Thyroid gland (tissue), 4 donors: Measurements from ENCODE around the gene ASZ1. TPM values are rescaled to one million over a fixed set of nuclear protein-coding genes. Genes with fewer than 3 reads are reported as not detected.
A peak's percentile ranks its signal among the peaks of the same experiment; 100 is the strongest.

Experiments
- DNase-seq, 2 donors: peaks; one replicate each; pipeline ENCODE4 v3.0.0-alpha.2; 2019
- H3K27ac ChIP-seq, 3 donors: fragments of 200-600 bp; sonication (generic); 1 replicate in 2 of 3; 2 replicates in 1 of 3; pipeline ENCODE4 v1.5.1; 2016 to 2019; ENCODE audit warnings: mild to moderate bottlenecking in 1 of 3, moderate library complexity in 1 of 3
- H3K27me3 ChIP-seq: fragments of 200-600 bp; sonication (generic); one replicate; pipeline ENCODE4 v1.5.1; 2019
- H3K36me3 ChIP-seq, 2 donors: fragments of 200-600 bp; sonication (generic); one replicate each; pipeline ENCODE4 v1.5.1; 2016 to 2019
- H3K4me1 ChIP-seq, 2 donors: fragments of 200-600 bp; sonication (generic); one replicate each; pipeline ENCODE4 v1.5.1; 2017 to 2019
- H3K4me3 ChIP-seq, 3 donors: fragments of 200-600 bp; sonication (generic); replicated peaks in 1 of 3; 1 replicate in 2 of 3; 2 replicates in 1 of 3; pipeline ENCODE4 v1.5.1; 2016; ENCODE audit warnings: mild to moderate bottlenecking in 1 of 3
- H3K9me3 ChIP-seq: fragments of 200-600 bp; sonication (generic); one replicate; pipeline ENCODE4 v1.5.1; 2017
- CTCF ChIP-seq, 6 experiments: fragments of 200-600 bp in 3 of 6; fragments of 450-650 bp in 3 of 6; sonication (generic) in 3 of 6; IDR thresholded peaks; one replicate each; pipeline ENCODE4 v1.5.1; 2016 to 2019; ENCODE audit warnings: antibody characterized with exemption in 6 of 6, mild to moderate bottlenecking in 2 of 6, inconsistent platforms in 1 of 6, moderate library complexity in 1 of 6
- POLR2A ChIP-seq, 2 donors: fragments of 450-650 bp; IDR thresholded peaks; one replicate each; pipeline ENCODE4 v1.6.1; 2017; ENCODE audit warnings: antibody characterized with exemption in 2 of 2, mild to moderate bottlenecking in 2 of 2, moderate library complexity in 1 of 2
- WGBS, 2 donors: methylation state at CpG; one replicate each; pipeline ENCODE4 v1.1.5; 2017; 5-methylcytosine and 5-hydroxymethylcytosine counted together
- intact Hi-C: fragments of 100-400 bp; cut with DNase I; formaldehyde crosslinking; loops from one replicate; pipeline ENCODE4 v1.15.1; 2023
- total RNA-seq, 4 donors: library from RNA; depleted of rRNA; stranded (reverse); fragments of >200 nt; gene quantifications; one replicate each; pipeline ENCODE4 v1.2.3, GENCODE V29; 2016

ASZ1 gene
- total RNA-seq, 4 donors from 2014 or later: not detected

- 96 to 99% methylated on average over 8 of the region's 8 CpGs for WGBS, 2 donors
- Histone ChIP-seq H3K4me3 (no peak overlapping the region), H3K27me3 (no peaks in the 10 kb centered on the region), H3K9me3 (no peaks in the 10 kb centered on the region), H3K36me3 (no peaks in the 10 kb centered on the region), H3K4me1 (no peaks in the 10 kb centered on the region), H3K27ac (no peak overlapping the region)
- no peak for TF ChIP-seq POLR2A (IDR thresholded peaks at IDR 0.05)
- no peak for TF ChIP-seq CTCF (IDR thresholded peaks at IDR 0.05)
- intact Hi-C loops: no loop called here
- no peak for DNase-seq
Measured at GRCh38 chr7:117403737-117404136, 23.6 kb downstream of the ASZ1 start.

- Histone ChIP-seq H3K4me1 (no peaks in the 10 kb centered on the region), H3K4me3 (no peak overlapping the region), H3K9me3 (no peaks in the 10 kb centered on the region), H3K27ac (no peak overlapping the region), H3K27me3 (no peaks in the 10 kb centered on the region), H3K36me3 (no peaks in the 10 kb centered on the region)
- DNase-seq: no peak
- intact Hi-C loops: no loop called here
- 48 to 79% methylated on average over 2 of the region's 2 CpGs for WGBS, 2 donors
- TF ChIP-seq POLR2A (IDR thresholded peaks at IDR 0.05): no peak
- TF ChIP-seq CTCF (IDR thresholded peaks at IDR 0.05): no peak
Measured at GRCh38 chr7:117402109-117402508, 25.2 kb downstream of the ASZ1 start.

- TF ChIP-seq POLR2A (IDR thresholded peaks at IDR 0.05): no peak
- no peak for TF ChIP-seq CTCF (IDR thresholded peaks at IDR 0.05)
- no peaks in the 10 kb centered on the region for H3K27me3 ChIP-seq
- no peak overlapping the region for H3K27ac ChIP-seq
- no peak overlapping the region for H3K4me3 ChIP-seq
- WGBS, 2 donors: 65 to 79% methylated on average over 5 of the region's 5 CpGs
- no peaks in the 10 kb centered on the region for H3K4me1 ChIP-seq
- H3K9me3 ChIP-seq: no peaks in the 10 kb centered on the region
- intact Hi-C loops: no loop called here
- DNase-seq: no peak
- no peaks in the 10 kb centered on the region for H3K36me3 ChIP-seq
Measured at GRCh38 chr7:117401293-117402002, 25.8 kb downstream of the ASZ1 start.

- Histone ChIP-seq H3K27ac (no peak overlapping the region), H3K36me3 (no peaks in the 10 kb centered on the region), H3K4me3 (no peak overlapping the region), H3K9me3 (no peaks in the 10 kb centered on the region), H3K4me1 (no peaks in the 10 kb centered on the region), H3K27me3 (no peaks in the 10 kb centered on the region)
- WGBS, 2 donors: 61% methylated on average over 4 of the region's 4 CpGs
- intact Hi-C loops: no loop called here
- no peak for DNase-seq
- TF ChIP-seq CTCF (IDR thresholded peaks at IDR 0.05) (peak in 2 of 6 experiments; percentile 23 to 41), POLR2A (IDR thresholded peaks at IDR 0.05) (no peak)
Measured at GRCh38 chr7:117399820-117400422, 27.4 kb downstream of the ASZ1 start.

- intact Hi-C loops: no loop called here
- DNase-seq: no peak
- Histone ChIP-seq H3K27me3 (no peaks in the 10 kb centered on the region), H3K36me3 (no peaks in the 10 kb centered on the region), H3K27ac (no peak overlapping the region), H3K4me3 (no peak overlapping the region), H3K4me1 (no peaks in the 10 kb centered on the region), H3K9me3 (no peaks in the 10 kb centered on the region)
- TF ChIP-seq POLR2A (IDR thresholded peaks at IDR 0.05) (no peak), CTCF (IDR thresholded peaks at IDR 0.05) (no peak)
Measured at GRCh38 chr7:117395743-117396142, 31.6 kb downstream of the ASZ1 start.
